B cell (primary cell): Measurements from ENCODE around the gene KSR1.

ENCODE experiments used
- EZH2 ChIP-seq: IDR thresholded peaks from 2 replicates; pipeline ENCODE4 v1.6.1; 2012; ENCODE audit warnings: borderline replicate concordance, low read depth, mild to moderate bottlenecking, moderate library complexity, low read length; ENCODE audit not compliant: insufficient read depth, poor library complexity, severe bottlenecking
- TF ChIP-seq, protein P1 (sequence below): fragments of 200-600 bp; IDR thresholded peaks from one replicate; pipeline ENCODE4 v1.8.0; 2022; ENCODE audit warnings: antibody characterized with exemption, mild to moderate bottlenecking

DNA sequence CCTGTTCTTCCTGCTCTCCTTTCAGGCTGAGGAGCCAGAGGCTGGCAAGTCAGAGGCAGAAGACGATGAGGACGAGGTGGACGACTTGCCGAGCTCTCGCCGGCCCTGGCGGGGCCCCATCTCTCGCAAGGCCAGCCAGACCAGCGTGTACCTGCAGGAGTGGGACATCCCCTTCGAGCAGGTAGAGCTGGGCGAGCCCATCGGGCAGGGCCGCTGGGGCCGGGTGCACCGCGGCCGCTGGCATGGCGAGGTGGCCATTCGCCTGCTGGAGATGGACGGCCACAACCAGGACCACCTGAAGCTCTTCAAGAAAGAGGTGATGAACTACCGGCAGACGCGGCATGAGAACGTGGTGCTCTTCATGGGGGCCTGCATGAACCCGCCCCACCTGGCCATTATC lies 149.2 kb downstream of the KSR1 start:
- TF ChIP-seq, protein P1, sequence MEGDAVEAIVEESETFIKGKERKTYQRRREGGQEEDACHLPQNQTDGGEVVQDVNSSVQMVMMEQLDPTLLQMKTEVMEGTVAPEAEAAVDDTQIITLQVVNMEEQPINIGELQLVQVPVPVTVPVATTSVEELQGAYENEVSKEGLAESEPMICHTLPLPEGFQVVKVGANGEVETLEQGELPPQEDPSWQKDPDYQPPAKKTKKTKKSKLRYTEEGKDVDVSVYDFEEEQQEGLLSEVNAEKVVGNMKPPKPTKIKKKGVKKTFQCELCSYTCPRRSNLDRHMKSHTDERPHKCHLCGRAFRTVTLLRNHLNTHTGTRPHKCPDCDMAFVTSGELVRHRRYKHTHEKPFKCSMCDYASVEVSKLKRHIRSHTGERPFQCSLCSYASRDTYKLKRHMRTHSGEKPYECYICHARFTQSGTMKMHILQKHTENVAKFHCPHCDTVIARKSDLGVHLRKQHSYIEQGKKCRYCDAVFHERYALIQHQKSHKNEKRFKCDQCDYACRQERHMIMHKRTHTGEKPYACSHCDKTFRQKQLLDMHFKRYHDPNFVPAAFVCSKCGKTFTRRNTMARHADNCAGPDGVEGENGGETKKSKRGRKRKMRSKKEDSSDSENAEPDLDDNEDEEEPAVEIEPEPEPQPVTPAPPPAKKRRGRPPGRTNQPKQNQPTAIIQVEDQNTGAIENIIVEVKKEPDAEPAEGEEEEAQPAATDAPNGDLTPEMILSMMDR: no peak
- no peak for TF ChIP-seq EZH2
